ENCODE data around the gene MCHR1.

GRCh38 chr22:40727070-40727963 is 48.0 kb downstream of the MCHR1 start:
- TF ChIP-seq EZH2 (IDR thresholded peaks at IDR 0.05; ENCODE audit: insufficient read depth, poor library complexity, severe bottlenecking) (no peak), EZH2phosphoT487 (IDR thresholded peaks at IDR 0.05; ENCODE audit: insufficient read depth, low read depth) (no peak)
